GM19328 (cell line): ENCODE measurements around the gene PODN.

Experiments
- ATAC-seq: cut with Tn5 transposase; IDR thresholded peaks from one replicate; pipeline ENCODE4 v1.9.1; 2021; ENCODE audit warnings: mild to moderate bottlenecking, moderate library complexity; ENCODE audit not compliant: unreplicated experiment

Gene PODN

DNA sequence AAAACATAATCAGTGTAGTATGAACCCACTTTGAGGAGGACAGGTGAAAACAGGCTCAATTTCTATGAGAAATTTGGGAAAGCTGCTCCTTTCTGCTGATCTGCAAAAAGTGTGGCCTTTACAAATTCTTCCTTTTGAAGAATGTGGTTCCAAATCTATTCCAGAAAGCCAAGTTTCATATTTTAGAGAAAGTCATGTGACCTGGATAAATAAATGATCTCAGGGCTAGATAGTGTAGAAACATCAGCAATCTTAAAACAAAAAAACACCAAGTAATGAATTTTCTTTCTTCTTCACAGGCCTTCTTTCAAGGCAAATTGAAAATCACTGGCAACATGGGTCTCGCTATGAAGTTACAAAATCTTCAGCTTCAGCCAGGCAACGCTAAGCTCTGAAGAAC is 11.7 kb upstream of the PODN start:
- no peak for ATAC-seq

GRCh38 chr1:53051676-53052075 is 10.3 kb upstream of the PODN start:
- no peak for ATAC-seq

DNA sequence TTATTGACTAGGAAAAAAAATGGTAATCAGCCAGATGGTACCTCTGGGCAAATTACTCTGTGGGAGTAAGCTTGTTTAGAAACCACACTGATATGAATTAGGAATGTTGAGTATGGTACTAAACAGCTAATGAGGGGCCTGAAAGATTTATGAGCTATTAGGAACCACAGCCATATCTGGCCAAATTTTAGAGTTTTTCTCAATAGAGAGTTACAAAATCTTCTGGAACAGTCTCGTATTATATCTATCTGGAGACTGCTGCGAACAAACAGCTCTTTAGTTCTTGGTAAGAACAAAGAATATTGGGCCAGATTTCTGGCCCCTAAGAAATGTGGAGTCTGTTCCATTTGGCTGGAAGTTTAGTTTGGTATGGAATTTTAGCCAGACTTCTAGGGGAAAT is 4.9 kb upstream of the PODN start:
- ATAC-seq: no peak

DNA sequence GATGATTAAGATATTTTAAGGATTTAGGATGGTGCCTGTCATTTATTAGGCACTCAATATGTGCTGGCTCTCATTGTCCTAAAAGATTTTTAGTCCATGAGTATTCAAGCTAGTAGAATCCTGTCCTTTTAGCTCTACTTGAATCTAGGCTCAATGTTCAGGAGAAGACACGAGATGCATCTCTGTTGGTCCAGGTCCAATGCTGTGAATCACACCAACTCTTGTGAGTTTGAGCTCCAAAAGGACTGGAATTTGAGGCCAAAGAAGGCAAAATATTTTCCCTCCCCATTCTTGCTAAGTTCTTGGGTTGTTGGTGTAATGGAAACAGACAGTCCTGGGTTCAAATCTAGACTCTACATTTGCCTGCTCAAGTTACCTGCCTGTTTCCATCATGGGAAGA is 1.4 kb upstream of the PODN start:
- ATAC-seq: no peak

- no peak for ATAC-seq
Measured at GRCh38 chr1:53061123-53061858, 722 bp upstream of the PODN start.

DNA sequence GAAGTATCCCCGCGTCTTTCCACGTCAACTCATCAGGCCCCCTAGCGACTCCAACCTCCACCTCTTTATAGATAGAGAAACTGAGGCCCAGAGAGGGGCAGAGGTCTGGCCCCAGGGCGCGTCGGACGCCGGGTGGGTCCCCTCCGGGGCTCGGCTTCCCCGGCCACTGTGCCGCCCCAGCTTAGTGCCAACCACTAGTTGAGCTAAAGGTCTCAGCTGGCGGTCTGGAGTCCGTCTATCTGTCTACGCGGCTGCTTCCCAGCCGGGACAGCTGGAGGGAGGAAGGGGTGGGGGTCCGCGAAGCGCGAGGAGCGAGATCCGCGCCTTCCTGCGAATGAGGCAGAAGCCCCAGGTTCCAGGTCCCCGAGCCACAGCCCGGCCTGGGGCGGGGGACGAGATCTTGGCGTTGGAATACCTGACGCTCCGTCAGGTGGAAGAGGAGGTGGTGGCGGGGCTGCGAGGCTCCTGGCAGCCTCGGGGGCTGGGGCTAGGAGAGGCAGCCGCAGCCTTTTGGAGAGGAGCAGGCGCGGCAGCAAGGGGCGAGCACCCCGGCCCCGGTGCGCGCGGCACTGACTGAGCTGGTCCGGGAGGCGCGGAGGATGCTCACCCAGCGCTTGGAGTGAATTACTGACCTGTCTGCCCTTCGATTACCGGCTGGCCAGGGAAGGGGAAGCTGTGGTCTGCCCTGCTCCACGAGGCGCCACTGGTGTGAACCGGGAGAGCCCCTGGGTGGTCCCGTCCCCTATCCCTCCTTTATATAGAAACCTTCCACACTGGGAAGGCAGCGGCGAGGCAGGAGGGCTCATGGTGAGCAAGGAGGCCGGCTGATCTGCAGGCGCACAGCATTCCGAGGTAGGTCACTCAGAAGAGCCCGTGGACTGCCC is 937 bp downstream of the PODN start:
- no peak for ATAC-seq

DNA sequence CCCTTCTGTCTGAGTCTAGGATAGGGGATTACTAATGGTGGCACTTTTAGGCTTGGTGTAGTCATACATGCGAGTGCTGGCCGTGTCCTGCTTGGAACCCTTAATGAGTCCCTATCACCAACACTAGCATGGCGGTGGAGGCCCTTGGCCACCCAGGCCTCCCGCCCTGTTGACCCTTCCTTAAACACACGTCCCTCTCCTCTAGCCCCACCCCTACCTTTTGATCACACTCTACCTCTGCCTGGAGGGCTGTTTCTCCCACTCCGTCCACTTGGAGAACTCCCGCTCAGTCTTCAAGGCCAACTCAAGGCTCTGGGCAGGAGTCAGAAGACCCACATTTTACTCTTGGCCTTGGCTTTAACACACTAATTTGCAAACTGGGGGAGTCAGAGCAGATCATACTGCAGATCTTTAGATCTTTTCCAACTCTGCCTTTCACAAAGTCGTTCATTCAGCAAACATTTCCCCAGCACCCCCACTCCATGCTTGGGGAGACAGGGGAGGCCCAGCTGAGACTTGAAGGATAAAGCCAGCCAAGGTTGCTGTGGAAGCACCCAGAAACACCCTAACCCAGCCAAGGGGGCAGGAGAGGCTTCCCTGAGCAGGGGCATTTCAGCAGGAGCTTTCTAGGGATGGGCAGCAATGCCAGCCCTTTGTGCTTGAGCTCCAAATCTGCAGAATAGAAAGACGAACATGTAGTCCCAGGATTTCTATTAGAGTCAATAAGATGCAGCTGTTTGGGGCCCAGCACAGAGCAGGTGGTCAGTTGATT is 1.9 kb downstream of the PODN start:
- no peak for ATAC-seq

GRCh38 chr1:53065391-53065790 is 3.4 kb downstream of the PODN start:
- no peak for ATAC-seq

GRCh38 chr1:53066488-53066887 is 4.5 kb downstream of the PODN start:
- ATAC-seq: no peak

- ATAC-seq: no peak
Measured at GRCh38 chr1:53066891-53067738, 5.1 kb downstream of the PODN start.

DNA sequence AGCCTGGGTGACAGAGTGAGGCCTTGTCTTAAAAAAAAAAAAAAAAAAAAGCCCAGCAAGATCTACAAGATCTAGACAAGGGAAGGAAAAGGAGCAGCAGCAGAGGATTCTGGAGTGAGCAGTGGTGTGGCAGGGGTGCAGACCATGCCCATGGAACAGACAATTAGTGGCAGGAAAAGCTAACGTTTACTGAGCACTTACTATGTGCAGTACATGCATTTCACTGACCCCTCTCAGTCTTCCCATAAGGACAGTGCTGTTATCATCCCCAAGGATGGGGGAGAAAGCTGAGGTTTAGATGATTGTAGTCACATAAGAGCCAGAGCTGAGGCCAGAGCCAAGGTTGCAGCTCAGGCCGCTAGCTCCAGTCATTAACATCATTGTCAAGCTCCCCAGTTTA is 5.9 kb downstream of the PODN start:
- no peak for ATAC-seq

GRCh38 chr1:53068314-53069099 is 6.5 kb downstream of the PODN start:
- no peak for ATAC-seq

GRCh38 chr1:53069265-53069662 is 7.3 kb downstream of the PODN start:
- no peak for ATAC-seq

DNA sequence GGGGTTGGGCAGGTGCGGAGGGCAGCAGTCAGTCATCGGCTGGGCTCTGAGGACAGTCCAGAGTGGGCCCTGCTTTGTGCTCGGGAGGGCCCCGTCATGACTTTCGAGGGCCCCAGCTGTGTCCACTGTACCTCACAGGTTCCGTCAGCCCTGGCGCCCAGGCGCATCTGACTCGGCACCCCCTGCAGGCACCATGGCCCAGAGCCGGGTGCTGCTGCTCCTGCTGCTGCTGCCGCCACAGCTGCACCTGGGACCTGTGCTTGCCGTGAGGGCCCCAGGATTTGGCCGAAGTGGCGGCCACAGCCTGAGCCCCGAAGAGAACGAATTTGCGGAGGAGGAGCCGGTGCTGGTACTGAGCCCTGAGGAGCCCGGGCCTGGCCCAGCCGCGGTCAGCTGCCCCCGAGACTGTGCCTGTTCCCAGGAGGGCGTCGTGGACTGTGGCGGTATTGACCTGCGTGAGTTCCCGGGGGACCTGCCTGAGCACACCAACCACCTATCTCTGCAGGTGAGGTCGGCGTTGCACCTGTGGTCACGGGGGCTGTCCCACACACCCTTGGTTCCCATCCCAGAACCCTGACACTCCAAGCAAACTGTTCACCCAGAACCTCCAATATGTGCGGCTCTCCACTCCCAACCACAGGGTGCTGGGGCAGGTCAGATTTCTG is 7.8 kb downstream of the PODN start:
- no peak for ATAC-seq

DNA sequence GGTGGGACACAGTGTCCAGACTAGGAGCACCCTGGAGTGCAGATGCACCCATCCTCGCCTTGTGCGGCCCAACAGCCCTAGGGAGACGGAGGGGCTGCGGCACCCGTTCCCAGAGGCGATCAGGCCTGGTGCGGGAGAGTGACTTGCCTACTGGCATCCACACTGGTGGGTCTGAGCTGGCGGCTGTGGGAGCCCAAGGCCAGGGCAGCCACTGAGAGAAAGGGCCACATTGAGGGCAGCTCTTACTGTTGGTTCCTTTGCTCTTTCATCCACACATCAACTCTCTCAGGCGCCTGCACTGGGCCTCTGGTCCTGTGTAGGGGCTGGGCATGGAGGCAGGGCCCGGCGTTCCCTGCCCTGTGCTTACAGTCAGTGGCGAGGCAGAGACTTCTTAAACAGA is 8.6 kb downstream of the PODN start:
- no peak for ATAC-seq

DNA sequence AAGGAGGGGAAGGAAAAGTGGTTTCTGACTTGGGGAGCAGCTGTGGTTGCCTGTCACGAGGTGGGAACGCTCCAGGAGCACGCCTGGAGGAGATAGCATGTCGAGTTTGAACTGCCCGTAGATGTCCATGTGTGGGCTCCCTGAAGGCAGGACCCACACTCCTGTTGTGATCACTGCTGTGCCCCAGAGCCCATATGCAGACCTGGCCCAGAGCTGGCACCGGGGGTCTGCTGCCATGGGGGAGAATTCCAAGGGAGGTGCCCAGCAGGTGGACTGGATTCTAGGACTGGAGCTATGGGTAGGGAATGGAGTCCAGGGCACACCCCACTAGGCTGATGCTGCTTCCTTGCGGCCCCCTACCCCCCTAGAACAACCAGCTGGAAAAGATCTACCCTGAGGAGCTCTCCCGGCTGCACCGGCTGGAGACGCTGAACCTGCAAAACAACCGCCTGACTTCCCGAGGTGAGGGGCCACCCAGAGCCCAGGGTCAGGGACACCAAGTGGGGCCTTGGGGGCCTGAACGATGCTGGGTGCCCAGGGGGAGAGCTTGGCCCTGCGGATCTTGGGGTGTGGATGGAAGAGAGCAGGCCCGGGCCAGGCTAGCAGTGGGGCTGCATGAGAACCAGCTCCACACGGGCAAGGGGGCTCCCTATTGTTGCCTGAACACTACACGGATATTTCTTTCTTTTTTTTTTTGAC is 9.3 kb downstream of the PODN start:
- no peak for ATAC-seq

DNA sequence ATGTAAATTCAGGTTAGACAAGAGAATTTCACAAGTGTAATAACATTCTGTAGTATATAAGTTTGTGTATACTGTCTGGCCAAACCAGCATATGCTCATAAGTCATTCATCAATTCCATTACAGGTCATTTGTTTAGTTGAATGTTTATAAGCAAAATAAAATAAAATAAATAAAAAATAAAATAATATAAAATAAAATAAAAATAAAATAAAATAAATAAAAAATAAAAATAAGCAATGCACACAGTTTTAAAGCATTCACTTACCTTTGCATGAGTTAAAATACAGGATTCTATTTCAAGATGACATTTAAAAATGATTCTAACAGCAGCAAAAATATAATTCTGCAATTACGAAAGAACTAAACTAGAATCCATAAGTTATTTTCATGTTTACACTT is 9.9 kb downstream of the PODN start:
- ATAC-seq: no peak

DNA sequence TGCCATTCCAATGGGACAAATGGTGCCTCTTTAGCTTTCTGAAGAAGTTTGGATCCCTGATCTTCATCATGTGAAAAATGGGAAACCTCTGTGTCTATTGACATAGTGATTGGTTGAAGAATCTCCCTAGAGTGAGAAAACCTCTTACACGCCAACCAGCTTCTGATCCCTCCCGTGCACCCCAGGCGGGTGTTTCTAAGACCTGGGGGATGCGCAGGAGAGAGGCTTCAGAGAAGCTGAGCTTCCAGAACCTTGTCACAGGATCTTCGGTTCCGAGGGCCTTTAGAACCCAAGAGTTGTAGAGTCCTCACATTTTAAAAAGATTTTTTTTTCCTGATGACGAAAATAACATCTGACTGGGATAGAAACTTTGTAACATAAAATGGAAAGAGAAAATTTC is 11.3 kb downstream of the PODN start:
- ATAC-seq: no peak

GRCh38 chr1:53073868-53074311 is 11.9 kb downstream of the PODN start:
- ATAC-seq: no peak
